Erythroblast (primary cell): Measurements from ENCODE around the gene COPE.
"Not testable (repeated sequence)": the region's sequence is repeated elsewhere in the genome, so short reads cannot be mapped to it uniquely, and the experiment has no call there.

Experiments
- DNase-seq, 2 experiments: peaks; one replicate each; lab custom pipeline; 2025; lab: John Stamatoyannopoulos, UW
- GATA1 ChIP-seq: IDR thresholded peaks from 2 replicates; pipeline ENCODE4 v1.6.1; 2011; ENCODE audit warnings: low read depth, mild to moderate bottlenecking, control low read depth, low read length, moderate library complexity
- POLR2A ChIP-seq: IDR thresholded peaks from 2 replicates; pipeline ENCODE4 v1.6.1; 2011; ENCODE audit warnings: mild to moderate bottlenecking, low read length

The COPE gene

GRCh38 chr19:18931316-18932162 lies 12.4 kb upstream of the COPE start:
- DNase-seq: no peak
- no peak for TF ChIP-seq GATA1
- no peak for TF ChIP-seq POLR2A

- TF ChIP-seq POLR2A (no peak), GATA1 (no peak)
- no peak for DNase-seq
Observed at GRCh38 chr19:18929311-18929710, 10.1 kb upstream of the COPE start.

GRCh38 chr19:18928018-18928805 lies 9.0 kb upstream of the COPE start:
- TF ChIP-seq POLR2A: no peak
- TF ChIP-seq GATA1: no peak
- no peak for DNase-seq

- DNase-seq: no peak
- TF ChIP-seq POLR2A: no peak
- TF ChIP-seq GATA1: no peak
Observed at GRCh38 chr19:18924684-18925213, 5.6 kb upstream of the COPE start.

GRCh38 chr19:18922228-18922985 lies 3.2 kb upstream of the COPE start:
- DNase-seq: no peak
- TF ChIP-seq GATA1: no peak
- no peak for TF ChIP-seq POLR2A

- TF ChIP-seq POLR2A (no peak), GATA1 (no peak)
- DNase-seq: no peak
Observed at GRCh38 chr19:18921593-18921992, 2.4 kb upstream of the COPE start.

GRCh38 chr19:18920400-18920799 lies 1.2 kb upstream of the COPE start:
- no peak for DNase-seq
- TF ChIP-seq POLR2A (no peak), GATA1 (no peak)

- TF ChIP-seq POLR2A (no peak), GATA1 (no peak)
- DNase-seq: no peak
Observed at GRCh38 chr19:18919900-18920214, 670 bp upstream of the COPE start.

- not testable (repeated sequence) for DNase-seq
Observed at GRCh38 chr19:18917593-18917992, 1.6 kb downstream of the COPE start.

GRCh38 chr19:18915639-18916038 lies 3.5 kb downstream of the COPE start:
- TF ChIP-seq POLR2A: no peak
- no peak for TF ChIP-seq GATA1
- DNase-seq: peak; percentile 60 to 65

- DNase-seq: no peak
- no peak for TF ChIP-seq POLR2A
- TF ChIP-seq GATA1: no peak
Observed at GRCh38 chr19:18913466-18913865, 5.7 kb downstream of the COPE start.

- no peak for DNase-seq
- TF ChIP-seq GATA1: no peak
- no peak for TF ChIP-seq POLR2A
Observed at GRCh38 chr19:18912933-18913332, 6.3 kb downstream of the COPE start.

GRCh38 chr19:18910801-18911436 lies 8.3 kb downstream of the COPE start:
- DNase-seq: no peak
- no peak for TF ChIP-seq GATA1
- no peak for TF ChIP-seq POLR2A

- DNase-seq: no peak
- TF ChIP-seq GATA1 (no peak), POLR2A (no peak)
Observed at GRCh38 chr19:18910010-18910409, 9.2 kb downstream of the COPE start.
